GM12878 (cell line): ENCODE measurements around the gene MAMDC4. TPM values are rescaled to one million over a fixed set of nuclear protein-coding genes. Genes with fewer than 3 reads are reported as not detected.

Source experiments
- ATF7 ChIP-seq: fragments of 450-650 bp; IDR thresholded peaks from 2 replicates; pipeline ENCODE4 v1.6.1; 2016; ENCODE audit warnings: low read depth, mild to moderate bottlenecking
- BHLHE40 ChIP-seq, 2 experiments: fragments of 450-650 bp in 1 of 2; IDR thresholded peaks; 2 replicates each; pipeline ENCODE4 v1.6.1; 2011 to 2017; ENCODE audit warnings: low read depth in 2 of 2, borderline replicate concordance in 1 of 2, improper control_type of control experiment in 1 of 2, low read length in 1 of 2, mild to moderate bottlenecking in 1 of 2
- CBX3 ChIP-seq: fragments of 200-600 bp; sonication (generic); IDR thresholded peaks from 2 replicates; pipeline ENCODE4 v1.6.1; 2016; ENCODE audit warnings: low read depth, borderline replicate concordance
- CBX5 ChIP-seq: sonication (generic); IDR thresholded peaks from 2 replicates; pipeline ENCODE4 v1.6.1; 2016; ENCODE audit warnings: low read depth, moderate library complexity, mild to moderate bottlenecking, inconsistent platforms
- ESRRA ChIP-seq: IDR thresholded peaks from 2 replicates; pipeline ENCODE4 v1.6.1; 2012; ENCODE audit warnings: mild to moderate bottlenecking, low read length, improper control_type of control experiment
- GATAD2B ChIP-seq: fragments of 450-650 bp; conservative IDR thresholded peaks from 2 replicates; pipeline ENCODE4 v1.6.1; 2017; ENCODE audit warnings: low read depth, mild to moderate bottlenecking, moderate library complexity
- MEF2A ChIP-seq: IDR thresholded peaks from 2 replicates; pipeline ENCODE4 v1.6.1; 2011; ENCODE audit warnings: low read depth, mild to moderate bottlenecking, low read length, moderate library complexity; ENCODE audit not compliant: insufficient read depth
- NFIC ChIP-seq: IDR thresholded peaks from 2 replicates; pipeline ENCODE4 v1.6.1; 2012; ENCODE audit warnings: low read depth, mild to moderate bottlenecking, inconsistent platforms, low read length, moderate library complexity
- NFXL1 ChIP-seq: fragments of 450-650 bp; IDR thresholded peaks from 2 replicates; pipeline ENCODE4 v1.6.1; 2017; ENCODE audit warnings: antibody characterized with exemption, mild to moderate bottlenecking, borderline replicate concordance
- PKNOX1 ChIP-seq: fragments of 450-650 bp; IDR thresholded peaks from 2 replicates; pipeline ENCODE4 v1.6.1; 2016; ENCODE audit warnings: mild to moderate bottlenecking
- SKIL ChIP-seq: fragments of 450-650 bp; IDR thresholded peaks from 2 replicates; pipeline ENCODE4 v1.6.1; 2017; ENCODE audit warnings: mild to moderate bottlenecking, low read depth, inconsistent platforms; ENCODE audit not compliant: poor library complexity, severe bottlenecking
- TCF3 ChIP-seq: IDR thresholded peaks from 2 replicates; pipeline ENCODE4 v1.6.1; 2012; ENCODE audit warnings: low read depth, mild to moderate bottlenecking, low read length, borderline replicate concordance; ENCODE audit not compliant: insufficient read depth
- ZBTB11 ChIP-seq: fragments of 450-650 bp; formaldehyde crosslinking; IDR thresholded peaks from 2 replicates; pipeline ENCODE4 v1.5.0; 2022; ENCODE audit warnings: mild to moderate bottlenecking, missing genetic modification characterization
- polyA plus RNA-seq, 11 experiments: library from polyadenylated mRNA; depleted of rRNA in 4 of 11; unstranded in 6 of 11; stranded (reverse) in 5 of 11; fragments of >200 nt; fragmentation: Nextera tagmentation in 4 of 11; fragmentation: Illumina TruSeq in 1 of 11; extraction: Ambion mirVana in 4 of 11; extraction: Trizol in 1 of 11; gene quantifications; 1 replicate in 1 of 11; 2 replicates in 10 of 11; pipeline versions ENCODE4 v1.2.1 to v1.2.3, GENCODE V29; 2011 to 2016; ENCODE audit warnings: inconsistent platforms in 2 of 11, missing spikeins in 2 of 11, low read depth in 1 of 11
- total RNA-seq, 4 experiments: library from RNA; depleted of rRNA in 3 of 4; stranded (reverse); fragments of >200 nt in 3 of 4; fragmentation: Illumina TruSeq in 1 of 4; extraction: Trizol in 1 of 4; gene quantifications; 2 replicates each; pipeline versions ENCODE4 v1.2.1 to v1.2.3, GENCODE V29; 2013 to 2021

The MAMDC4 gene
- total and polyA plus RNA-seq, 10 of the 15 experiments (the other 5 are each of a cell fraction or from before 2014, with no cell fraction given) = 0.22 to 5.7 (median 2.4) TPM; not detected in 1

- TF ChIP-seq BHLHE40 (IDR thresholded peaks at IDR 0.05; ENCODE audit: borderline replicate concordance in 1 of 2, low read depth in 2 of 2, low read length in 1 of 2) (0 out of 4 replicates have a peak, but pooled peaks of 1 of the 2 experiments have one; percentile 14), GATAD2B (no peak), MEF2A (peak; percentile 38; the same call in 1 of the 2 replicates), PKNOX1 (no peak), ATF7 (no peak), SKIL (peak; percentile 24), ESRRA (no peak), TCF3 (peak; percentile 45; the same call in 1 of the 2 replicates), NFIC (no peak), NFXL1 (no peak), CBX5 (no peak), CBX3 (no peak), ZBTB11 (CRISPR knock-in tag) (no peak)
Observed at GRCh38 chr9:136899196-136899595, 47.0 kb downstream of the MAMDC4 start (continued).
